Caki2 (cell line): Measurements from ENCODE around the gene LPP. TPM values are rescaled to one million over a fixed set of nuclear protein-coding genes. Genes with fewer than 3 reads are reported as not detected.

Experiments used
- DNase-seq: peaks from one replicate; pipeline ENCODE4 v3.0.0-alpha.2; 2015; ENCODE audit warnings: low read depth
- in situ Hi-C: cut with HindIII; loops from 2 replicates; pipeline ENCODE4 v1.10.0; 2016; ENCODE audit warnings: low sequenced_read_pairs, low pct_unique_long_range_greater_than_20kb, mixed read lengths
- total RNA-seq: library from RNA; depleted of rRNA; stranded (reverse); fragments of >200 nt; shearing (Covaris generic); gene quantifications from 2 replicates; pipeline ENCODE4 v1.2.3, GENCODE V29; 2014; ENCODE audit warnings: low replicate concordance

LPP gene
- total RNA-seq, 1 experiment from 2014 or later, result 9.2 TPM

DNA sequence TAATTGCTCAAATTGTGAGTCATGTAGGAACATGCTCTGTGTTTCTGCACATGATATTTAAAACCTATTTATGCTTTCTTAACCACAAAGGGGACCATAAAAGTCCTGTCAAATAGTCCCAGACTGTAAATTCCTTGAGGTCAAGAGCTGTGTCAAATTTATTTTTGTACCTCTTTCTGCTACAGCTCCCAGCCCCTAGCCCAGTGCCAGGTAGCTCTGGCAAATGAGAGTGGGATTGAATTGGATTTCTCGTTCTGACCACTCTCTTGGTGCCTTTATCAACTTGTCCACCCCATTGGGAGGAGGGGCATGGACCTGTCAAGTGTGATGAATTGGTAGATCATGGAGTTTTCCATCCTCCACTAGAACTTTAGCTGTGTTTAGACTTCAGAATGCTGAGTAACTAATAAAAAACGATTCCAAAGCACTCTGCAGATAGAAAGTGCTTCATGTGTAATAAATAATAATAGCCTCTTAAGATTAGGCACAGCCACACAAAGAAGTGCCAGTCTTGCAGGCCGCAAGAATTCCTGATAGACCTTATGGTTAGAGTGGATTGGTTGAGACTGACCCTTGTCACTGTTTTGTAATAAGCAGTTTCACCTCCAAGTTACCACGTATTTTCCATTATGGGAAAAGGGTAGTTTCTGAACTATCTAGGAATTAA is 120.4 kb downstream of the LPP start:
- in situ Hi-C loops, result no loop called here
- peak; percentile 53 for DNase-seq

DNA sequence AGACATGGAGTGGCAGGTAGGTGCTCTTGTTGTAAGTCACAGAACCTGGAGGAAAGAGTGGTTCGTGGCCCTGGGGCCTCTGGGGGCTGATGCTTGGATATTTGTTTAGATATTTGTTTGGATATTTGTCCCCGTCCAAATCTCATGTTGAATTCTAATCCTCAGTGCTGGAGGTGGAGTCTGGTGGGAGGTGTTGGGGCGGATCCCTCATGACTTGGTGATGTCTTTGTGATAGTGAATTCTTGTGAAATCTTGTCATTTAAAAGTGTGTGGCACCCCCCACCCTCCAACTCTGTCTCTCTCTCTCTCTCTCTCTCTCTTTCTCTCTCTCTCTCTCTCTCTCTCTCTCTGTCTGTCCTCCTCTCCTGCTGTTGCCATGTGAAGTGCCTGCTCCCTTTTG is 122.4 kb downstream of the LPP start:
- in situ Hi-C loops, result no loop called here

DNA sequence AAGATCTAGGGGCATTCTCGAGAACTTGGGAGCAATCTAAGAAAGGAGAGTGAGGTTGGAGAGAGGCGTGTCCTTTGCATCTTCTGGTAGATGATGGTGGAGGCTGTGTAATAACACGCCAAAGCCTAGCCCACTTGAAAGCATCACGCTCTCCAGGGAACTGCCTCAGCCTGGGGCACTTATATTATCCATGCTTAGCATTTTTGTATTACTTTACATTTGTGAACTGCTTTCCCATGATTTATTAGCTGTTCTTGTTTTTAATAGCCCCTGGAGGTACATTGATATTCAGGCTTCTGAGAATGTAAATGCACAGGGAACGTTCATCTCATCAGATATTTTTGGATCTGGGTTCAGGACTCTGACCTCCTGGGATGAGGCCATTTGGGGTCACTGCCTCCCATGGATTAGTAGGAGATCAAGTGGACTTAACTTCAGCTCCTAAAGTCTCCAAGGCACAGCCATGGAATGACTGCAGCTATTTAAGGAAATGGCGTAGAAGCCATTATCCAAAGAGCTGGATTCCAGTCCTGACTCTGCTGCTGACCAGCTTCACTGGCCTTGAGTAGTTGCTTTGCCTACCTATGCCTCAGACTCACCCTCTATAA is 124.9 kb downstream of the LPP start:
- DNase-seq, result no peak
- in situ Hi-C loops, result no loop called here

More for the DNA sequence above, 122.4 kb downstream of the LPP start:
- no peak for DNase-seq

DNA sequence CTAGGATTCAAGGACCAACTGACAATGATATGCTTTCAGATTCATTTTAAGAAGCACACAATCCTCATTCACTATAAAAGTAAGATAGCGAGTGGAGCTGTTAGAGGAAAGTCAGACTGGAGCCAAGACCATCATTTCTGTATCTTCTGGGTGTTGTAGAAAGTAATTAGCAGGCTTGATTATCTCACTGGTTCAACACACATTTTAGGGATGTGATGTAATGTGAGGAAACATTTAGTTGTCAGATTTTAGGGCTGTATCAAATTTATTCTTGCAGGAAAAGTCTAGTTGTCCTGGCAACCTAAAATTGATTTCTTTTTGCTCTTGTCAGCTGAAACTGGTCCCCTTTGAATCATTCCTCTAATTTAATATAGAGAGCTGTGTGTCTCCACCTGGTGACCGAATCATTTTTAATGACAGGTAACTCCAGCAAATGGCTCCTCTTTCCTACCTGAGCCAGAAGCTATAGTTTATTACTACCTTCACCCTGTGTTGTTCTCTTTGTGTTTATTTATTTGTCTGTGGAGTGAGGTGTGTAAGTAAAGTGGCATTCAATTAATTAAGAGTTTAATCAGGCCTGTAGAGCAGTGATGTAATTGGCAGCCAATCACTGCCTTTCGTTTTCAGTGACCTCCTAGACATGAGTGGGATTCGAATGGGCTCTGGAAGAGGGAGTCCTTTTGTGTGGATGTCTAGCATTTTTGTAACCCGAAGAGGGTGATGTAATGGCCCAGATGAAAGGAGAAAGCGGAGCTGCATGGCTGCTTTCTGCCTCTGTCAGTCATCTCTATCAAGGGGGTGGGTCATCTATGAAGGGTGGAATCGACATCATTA is 125.8 kb downstream of the LPP start:
- no peak for DNase-seq
- in situ Hi-C loops, result no loop called here

DNA sequence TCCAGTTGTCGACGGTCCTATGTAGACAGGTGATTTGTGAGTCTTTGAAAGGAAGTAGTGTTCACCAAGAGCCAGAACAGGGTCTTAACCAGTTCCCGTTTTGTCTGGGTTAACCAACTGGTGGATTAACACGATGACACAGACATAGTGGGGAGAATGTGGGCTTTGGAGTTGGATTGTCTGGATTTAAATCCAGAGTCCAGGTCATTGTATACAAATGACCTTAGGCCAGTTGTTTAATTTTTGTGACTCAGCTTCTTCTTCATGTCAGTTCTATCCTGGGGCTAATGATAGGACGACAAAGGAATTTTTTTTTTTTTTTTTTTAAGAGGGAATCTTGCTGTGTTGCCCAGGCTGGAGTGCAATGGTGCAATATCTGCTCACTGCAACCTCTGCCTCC is 126.7 kb downstream of the LPP start:
- in situ Hi-C loops, result no loop called here
- DNase-seq, result no peak

GRCh38 chr3:188282871-188283270 is 128.9 kb downstream of the LPP start:
- in situ Hi-C loops, result no loop called here
- no peak for DNase-seq

- no peak for DNase-seq
- in situ Hi-C loops, result no loop called here
These were observed 129.4 kb downstream of the LPP start for GRCh38 chr3:188283347-188283746.

DNA sequence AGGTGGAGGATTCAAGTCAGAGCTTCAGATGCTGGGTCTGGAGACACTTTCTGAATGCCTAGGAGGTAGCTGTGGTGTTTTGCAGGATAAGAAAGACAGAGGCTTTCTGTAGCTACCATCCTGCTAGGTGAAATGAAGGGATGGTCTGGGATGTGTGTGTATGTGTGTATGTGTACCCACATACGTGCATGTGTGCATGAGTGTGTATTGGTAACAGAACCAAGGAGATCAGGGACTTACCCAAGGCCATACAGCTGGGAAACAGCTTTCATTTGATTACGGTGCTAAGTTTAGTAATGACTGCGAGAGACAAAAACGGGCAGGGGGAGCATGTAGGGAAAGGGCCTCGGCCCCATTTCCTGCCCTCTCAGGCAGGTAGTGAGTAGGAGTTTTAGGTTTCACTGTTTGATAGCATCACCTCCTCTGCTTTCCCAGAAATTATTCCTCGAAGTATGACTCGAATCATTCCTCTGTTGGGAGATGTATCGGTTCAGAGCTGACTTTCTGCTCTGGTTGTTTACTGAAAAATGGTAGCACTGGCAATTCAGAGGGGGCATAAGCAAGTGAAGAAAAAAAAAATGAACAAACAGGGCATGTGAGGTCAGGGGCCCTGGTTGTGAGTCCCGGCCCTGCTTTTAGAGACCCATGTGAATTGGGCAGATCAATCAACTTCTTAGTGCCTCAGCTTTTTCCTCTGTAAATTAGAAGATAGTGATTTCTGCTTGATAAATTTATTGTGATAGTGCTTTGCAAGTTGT is 130.7 kb downstream of the LPP start:
- in situ Hi-C loops, result no loop called here
- DNase-seq, result no peak

GRCh38 chr3:188286087-188286513 is 132.1 kb downstream of the LPP start:
- in situ Hi-C loops, result no loop called here
- DNase-seq, result peak; percentile 72

- no peak for DNase-seq
- in situ Hi-C loops, result no loop called here
These were observed 133.4 kb downstream of the LPP start for GRCh38 chr3:188287339-188287738.

GRCh38 chr3:188287762-188288505 is 134.0 kb downstream of the LPP start:
- DNase-seq, result no peak
- in situ Hi-C loops, result no loop called here

GRCh38 chr3:188292251-188292650 is 138.3 kb downstream of the LPP start:
- in situ Hi-C loops, result no loop called here
- DNase-seq, result no peak

DNA sequence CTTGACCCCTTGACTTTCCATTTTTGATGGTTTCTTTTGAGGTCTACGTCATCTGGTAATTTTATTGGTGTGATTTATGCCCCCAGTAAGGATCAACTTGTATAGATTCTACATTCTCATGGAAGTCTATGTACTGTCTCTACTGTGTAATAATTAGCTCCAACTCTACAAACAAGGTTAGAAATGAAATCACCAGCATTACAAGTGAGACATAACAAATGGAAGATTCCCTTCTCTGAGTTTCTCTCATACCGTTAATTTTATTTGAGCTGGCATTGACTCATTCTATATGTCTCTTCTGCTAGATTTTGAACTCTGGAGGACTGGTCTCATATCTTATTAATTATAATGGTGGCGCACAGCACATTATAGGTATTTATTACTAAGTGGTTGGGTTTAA is 138.9 kb downstream of the LPP start:
- in situ Hi-C loops, result no loop called here
- DNase-seq, result no peak

DNA sequence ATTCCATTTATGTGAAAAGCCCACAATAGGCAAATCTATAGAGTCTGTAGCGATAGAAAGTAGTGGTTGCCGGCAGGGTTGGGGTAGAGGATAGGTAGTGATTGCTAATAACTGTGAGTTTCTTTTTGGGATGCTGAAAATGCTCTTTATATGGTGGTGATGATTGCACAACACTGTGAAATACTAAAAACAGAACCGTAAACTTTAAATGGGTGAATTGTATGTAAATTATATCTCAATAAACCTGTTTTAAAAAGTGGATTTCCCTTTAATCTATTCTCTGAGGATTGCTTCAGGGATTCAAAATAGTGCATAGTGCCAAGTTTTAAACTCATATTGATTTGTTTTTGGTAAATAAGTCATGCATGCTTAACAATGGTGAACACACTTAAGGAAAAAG is 140.2 kb downstream of the LPP start:
- in situ Hi-C loops, result no loop called here
- no peak for DNase-seq

DNA sequence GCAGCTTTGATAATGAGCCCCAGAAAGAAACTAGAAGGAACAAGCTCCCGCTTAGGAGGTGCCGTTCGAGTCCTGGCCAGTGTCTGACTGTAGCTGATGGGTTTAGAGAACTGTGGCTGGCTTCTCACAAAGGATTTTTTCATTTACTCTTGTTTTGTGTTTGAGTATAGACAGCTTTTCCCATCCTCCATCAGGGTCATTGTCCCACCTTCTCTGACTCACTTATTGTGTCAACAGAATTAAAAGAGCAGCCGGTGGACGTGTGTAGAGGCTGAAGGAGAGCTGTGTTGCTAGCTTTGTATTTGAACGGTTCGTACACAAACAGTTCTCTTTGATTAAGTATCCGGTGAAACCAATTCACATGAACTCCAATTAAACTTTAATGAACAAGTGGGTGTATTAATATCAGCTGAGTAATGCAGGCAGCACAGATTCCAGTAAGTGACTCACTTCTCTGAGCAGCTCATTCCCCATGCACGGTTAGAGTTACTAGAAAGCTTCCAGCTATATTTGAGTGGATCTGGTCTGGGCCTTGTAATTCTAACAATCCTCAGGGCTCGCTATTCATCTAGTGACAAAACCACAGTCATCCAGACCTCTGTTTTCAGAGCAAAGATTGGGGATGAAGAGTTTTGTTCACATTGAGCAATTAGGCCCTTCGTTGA is 141.0 kb downstream of the LPP start:
- in situ Hi-C loops, result no loop called here
- DNase-seq, result peak; percentile 92

GRCh38 chr3:188295876-188296275 is 141.9 kb downstream of the LPP start:
- no peak for DNase-seq
- in situ Hi-C loops, result no loop called here

DNA sequence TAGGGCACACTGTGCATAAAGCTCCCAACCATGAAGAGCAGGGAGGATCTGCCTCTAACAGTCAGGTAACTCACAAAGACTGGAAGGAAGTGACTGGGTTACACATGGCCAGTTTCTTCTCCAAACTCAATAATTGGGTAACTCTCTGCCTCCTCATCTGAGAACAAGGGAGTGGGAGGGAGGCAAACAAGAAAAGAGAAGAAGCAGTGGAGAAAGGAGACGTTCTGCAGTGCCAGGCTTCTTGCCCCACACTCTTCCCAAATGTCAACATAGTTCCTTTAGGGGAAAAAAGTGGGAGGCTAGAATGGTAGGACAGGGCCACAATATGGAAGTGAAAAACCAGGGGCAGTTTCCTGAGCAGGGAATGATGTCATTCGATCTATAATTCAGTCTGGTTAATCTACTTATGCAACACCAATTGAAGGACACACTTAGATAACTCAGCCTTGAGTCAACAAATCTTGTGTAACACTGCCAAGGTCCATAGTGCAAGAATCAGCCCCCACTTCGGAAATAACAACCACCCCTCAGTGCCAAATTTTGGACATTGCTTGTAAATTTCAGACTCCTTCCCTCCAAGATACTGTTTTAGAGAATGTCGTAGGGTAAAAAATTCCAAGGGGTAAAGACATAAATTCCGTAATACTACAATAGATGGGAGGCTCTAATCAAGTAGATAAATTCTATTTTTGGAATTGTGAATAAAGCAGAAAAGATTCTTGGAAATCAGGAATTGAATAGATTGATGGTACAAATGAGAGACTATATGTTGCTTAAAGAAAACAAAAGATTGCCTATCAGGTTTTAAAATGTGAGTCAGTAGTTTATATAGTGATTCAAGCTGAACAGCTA is 143.0 kb downstream of the LPP start:
- DNase-seq, result peak; percentile 44
- in situ Hi-C loops, result no loop called here
